Naive thymus-derived CD8-positive, alpha-beta T cell (primary cell): ENCODE data around the gene CACNA1I. TPM values are rescaled to one million over a fixed set of nuclear protein-coding genes. Genes with fewer than 3 reads are reported as not detected.
A peak's percentile ranks its signal among the peaks of the same experiment; 100 is the strongest.

Experiments
- ATAC-seq, 2 donors: fragments of 150-1000 bp; cut with Tn5 transposase in 1 of 2; sonication (Bioruptor Pico), chemical (Tn5 transposase) in 1 of 2; 1 replicate in 1 of 2; 2 replicates in 1 of 2; pipeline ENCODE4 v1.10.0; 2021; ENCODE audit warnings: mild to moderate bottlenecking in 2 of 2, moderate library complexity in 2 of 2
- POLR2A ChIA-PET: fragments of 350-600 bp; sonication (Branson Sonifier 250); formaldehyde crosslinking; loops from one replicate; lab custom pipeline; 2021; ENCODE audit warnings: antibody characterized with exemption; lab: Charles Lee
- DNase-seq, 10 donors: peaks; one replicate each; pipeline versions ENCODE4 v3.0.0 to v3.0.0-alpha.2; 2020 to 2022
- H3K27ac Mint-ChIP-seq, 10 donors: one replicate each; pipeline ENCODE4 v1.8.0; 2020 to 2022; ENCODE audit warnings: mild to moderate bottlenecking in 10 of 10, mixed read lengths in 10 of 10, moderate library complexity in 4 of 10, inconsistent platforms in 1 of 10
- H3K27me3 Mint-ChIP-seq, 5 donors: one replicate each; pipeline ENCODE4 v1.8.0; 2021 to 2022; ENCODE audit warnings: mixed read lengths in 5 of 5
- H3K36me3 Mint-ChIP-seq, 3 donors: one replicate each; pipeline ENCODE4 v1.8.0; 2020 to 2022; ENCODE audit warnings: mixed read lengths in 3 of 3, mild to moderate bottlenecking in 2 of 3, inconsistent platforms in 1 of 3
- H3K4me1 Mint-ChIP-seq, 4 donors: one replicate each; pipeline ENCODE4 v1.8.0; 2021 to 2022; ENCODE audit warnings: mixed read lengths in 4 of 4
- H3K4me3 Mint-ChIP-seq, 10 donors: one replicate each; pipeline ENCODE4 v1.8.0; 2020 to 2022; ENCODE audit warnings: mild to moderate bottlenecking in 10 of 10, mixed read lengths in 10 of 10, moderate library complexity in 6 of 10, inconsistent platforms in 1 of 10
- H3K9me3 Mint-ChIP-seq, 9 donors: one replicate each; pipeline ENCODE4 v1.8.0; 2020 to 2022; ENCODE audit warnings: mixed read lengths in 9 of 9, mild to moderate bottlenecking in 3 of 9, inconsistent platforms in 1 of 9, moderate library complexity in 1 of 9
- polyA plus RNA-seq, 3 donors: library from polyadenylated mRNA; unstranded; fragments of 300-500 nt; fragmentation: Illumina TruSeq; gene quantifications; one replicate each; pipeline ENCODE4 v1.2.3, GENCODE V29; 2021
- total RNA-seq, 8 experiments: library from RNA in 2 of 8; stranded (reverse) in 2 of 8; gene quantifications; one replicate each; pipeline ENCODE4 v1.2.3 and lab custom pipeline; 2021 to 2026

Gene CACNA1I
- total and polyA plus RNA-seq, 5 experiments from 2014 or later: 0.04 to 14.9 (median 0.33) TPM

GRCh38 chr22:39674536-39674935 lies 104.0 kb downstream of the CACNA1I start:
- Mint-ChIP-seq H3K9me3 (peaks cover 7 to 33% (median 21%) of the 10 kb centered on the region in 9 donors), H3K36me3 (peaks cover 15 to 35% (median 32%) of the 10 kb centered on the region in 3 donors), H3K27ac (no peak overlapping the region), H3K27me3 (no peaks in the 10 kb centered on the region), H3K4me1 (peaks cover 0 to 3% (median 0%) of the 10 kb centered on the region in 4 donors), H3K4me3 (no peak overlapping the region)
- POLR2A ChIA-PET: no interaction called here
- DNase-seq (no peak), ATAC-seq (no peak)

- no peaks in the 10 kb centered on the region for H3K27me3 Mint-ChIP-seq
- H3K27ac Mint-ChIP-seq: no peak overlapping the region
- POLR2A ChIA-PET: no interaction called here
- H3K4me1 Mint-ChIP-seq: peaks cover 0 to 2% (median 0%) of the 10 kb centered on the region in 4 donors
- no peak overlapping the region for H3K4me3 Mint-ChIP-seq
- peaks cover 15 to 27% (median 22%) of the 10 kb centered on the region in 3 donors for H3K36me3 Mint-ChIP-seq
- peaks cover 7 to 26% (median 17%) of the 10 kb centered on the region in 9 donors for H3K9me3 Mint-ChIP-seq
- ATAC-seq (no peak), DNase-seq (no peak)
Measured at GRCh38 chr22:39675947-39676346, 105.4 kb downstream of the CACNA1I start.

GRCh38 chr22:39677967-39678366 lies 107.4 kb downstream of the CACNA1I start:
- no peak overlapping the region for H3K27ac Mint-ChIP-seq
- peaks cover 5 to 20% (median 12%) of the 10 kb centered on the region in 3 donors for H3K36me3 Mint-ChIP-seq
- H3K4me3 Mint-ChIP-seq: no peak overlapping the region
- ATAC-seq (no peak), DNase-seq (no peak)
- peaks cover 0 to 2% (median 0%) of the 10 kb centered on the region in 4 donors for H3K4me1 Mint-ChIP-seq
- POLR2A ChIA-PET: no interaction called here
- H3K27me3 Mint-ChIP-seq: peaks cover 0 to 4% (median 0%) of the 10 kb centered on the region in 5 donors
- H3K9me3 Mint-ChIP-seq: peaks cover 0 to 9% (median 4%) of the 10 kb centered on the region in 9 donors

- no peak overlapping the region for H3K4me3 Mint-ChIP-seq
- H3K27me3 Mint-ChIP-seq: peaks cover 0 to 4% (median 2%) of the 10 kb centered on the region in 5 donors
- POLR2A ChIA-PET: no interaction called here
- H3K9me3 Mint-ChIP-seq: no peaks in the 10 kb centered on the region
- H3K27ac Mint-ChIP-seq: peak overlapping the region in 1 of 10 donors; percentile 40
- DNase-seq: no peak
- H3K4me1 Mint-ChIP-seq: peaks cover 0 to 2% (median 0%) of the 10 kb centered on the region in 4 donors
- no peak for ATAC-seq
- peaks cover 0 to 26% (median 6%) of the 10 kb centered on the region in 3 donors for H3K36me3 Mint-ChIP-seq
Measured at GRCh38 chr22:39678862-39679490, 108.4 kb downstream of the CACNA1I start.

GRCh38 chr22:39679652-39680051 lies 109.1 kb downstream of the CACNA1I start:
- Mint-ChIP-seq H3K27ac (no peak overlapping the region), H3K9me3 (no peaks in the 10 kb centered on the region), H3K36me3 (peaks cover 0 to 30% (median 6%) of the 10 kb centered on the region in 3 donors), H3K27me3 (peaks cover 0 to 8% (median 4%) of the 10 kb centered on the region in 5 donors), H3K4me3 (no peak overlapping the region), H3K4me1 (peaks cover 0 to under 1% (median 0%) of the 10 kb centered on the region in 4 donors)
- DNase-seq (no peak), ATAC-seq (no peak)
- POLR2A ChIA-PET: no interaction called here

- no peak overlapping the region for H3K27ac Mint-ChIP-seq
- POLR2A ChIA-PET: interaction anchor here (0.5 kb wide), 1 partner anchor 95 kb away, joined by 3 read pairs; no protein-coding TSS in a partner anchor
- H3K4me3 Mint-ChIP-seq: no peak overlapping the region
- peaks cover 0 to 6% (median 1%) of the 10 kb centered on the region in 4 donors for H3K4me1 Mint-ChIP-seq
- peaks cover 0 to 30% (median 6%) of the 10 kb centered on the region in 3 donors for H3K36me3 Mint-ChIP-seq
- H3K9me3 Mint-ChIP-seq: no peaks in the 10 kb centered on the region
- H3K27me3 Mint-ChIP-seq: peaks cover 0 to 13% (median 6%) of the 10 kb centered on the region in 5 donors
- DNase-seq (no peak), ATAC-seq (no peak)
Measured at GRCh38 chr22:39680486-39680885, 109.9 kb downstream of the CACNA1I start.

- no peaks in the 10 kb centered on the region for H3K9me3 Mint-ChIP-seq
- no peak for DNase-seq
- peak overlapping the region in 1 of 10 donors; percentile 20 for H3K27ac Mint-ChIP-seq
- peaks cover 0 to 6% (median 1%) of the 10 kb centered on the region in 4 donors for H3K4me1 Mint-ChIP-seq
- peaks cover 0 to 24% (median 6%) of the 10 kb centered on the region in 3 donors for H3K36me3 Mint-ChIP-seq
- no peak overlapping the region for H3K4me3 Mint-ChIP-seq
- POLR2A ChIA-PET: interaction anchor here (1.1 kb wide), 1 partner anchor 9 kb away, joined by 3 read pairs; no protein-coding TSS in a partner anchor
- H3K27me3 Mint-ChIP-seq: peaks cover 0 to 15% (median 6%) of the 10 kb centered on the region in 5 donors
- ATAC-seq: no peak
Measured at GRCh38 chr22:39681038-39681861, 110.7 kb downstream of the CACNA1I start.

GRCh38 chr22:39682994-39683393 lies 112.4 kb downstream of the CACNA1I start:
- POLR2A ChIA-PET: no interaction called here
- Mint-ChIP-seq H3K27me3 (peaks cover 4 to 32% (median 14%) of the 10 kb centered on the region in 5 donors), H3K9me3 (no peaks in the 10 kb centered on the region), H3K27ac (no peak overlapping the region), H3K4me1 (peaks cover 0 to 6% (median 1%) of the 10 kb centered on the region in 4 donors), H3K4me3 (no peak overlapping the region), H3K36me3 (peaks cover 0 to 25% (median 6%) of the 10 kb centered on the region in 3 donors)
- ATAC-seq (no peak), DNase-seq (no peak)

GRCh38 chr22:39683639-39684038 lies 113.1 kb downstream of the CACNA1I start:
- peaks cover 0 to 6% (median 4%) of the 10 kb centered on the region in 4 donors for H3K4me1 Mint-ChIP-seq
- no peak for DNase-seq
- peak overlapping the region in 1 of 10 donors; percentile 23 for H3K4me3 Mint-ChIP-seq
- H3K27me3 Mint-ChIP-seq: peaks cover 8 to 39% (median 18%) of the 10 kb centered on the region in 5 donors
- H3K27ac Mint-ChIP-seq: no peak overlapping the region
- peaks cover 0 to 25% (median 6%) of the 10 kb centered on the region in 3 donors for H3K36me3 Mint-ChIP-seq
- no peaks in the 10 kb centered on the region for H3K9me3 Mint-ChIP-seq
- POLR2A ChIA-PET: interaction anchor here (0.6 kb wide), 1 partner anchor 893 kb away, joined by 3 read pairs; no protein-coding TSS in a partner anchor
- ATAC-seq: no peak

GRCh38 chr22:39684702-39685281 lies 114.2 kb downstream of the CACNA1I start:
- Mint-ChIP-seq H3K4me3 (peak overlapping the region in 6 of 10 donors; percentile 22 to 74 (median 51)), H3K27ac (no peak overlapping the region), H3K9me3 (no peaks in the 10 kb centered on the region), H3K4me1 (peaks cover 0 to 6% (median 5%) of the 10 kb centered on the region in 4 donors), H3K27me3 (peaks cover 9 to 50% (median 26%) of the 10 kb centered on the region in 5 donors), H3K36me3 (peaks cover 0 to 25% (median 6%) of the 10 kb centered on the region in 3 donors)
- DNase-seq (no peak), ATAC-seq (no peak)
- POLR2A ChIA-PET: no interaction called here

GRCh38 chr22:39685336-39686177 lies 115.0 kb downstream of the CACNA1I start:
- H3K4me1 Mint-ChIP-seq: peaks cover 0 to 6% (median 5%) of the 10 kb centered on the region in 4 donors
- peak; percentile 52 to 61 for ATAC-seq

More at GRCh38 chr22:39685336-39686177, 115.0 kb downstream of the CACNA1I start:
- DNase-seq: no peak
- H3K36me3 Mint-ChIP-seq: peaks cover 0 to 25% (median 6%) of the 10 kb centered on the region in 3 donors
- H3K27ac Mint-ChIP-seq: no peak overlapping the region
- H3K27me3 Mint-ChIP-seq: peaks cover 9 to 57% (median 29%) of the 10 kb centered on the region in 5 donors
- H3K4me3 Mint-ChIP-seq: peak overlapping the region in 1 of 10 donors; percentile 65
- H3K9me3 Mint-ChIP-seq: no peaks in the 10 kb centered on the region
- POLR2A ChIA-PET: no interaction called here
